Ovary (tissue), 3 donors: ENCODE data around the gene SLC26A2.

Source experiments
- EP300 ChIP-seq: sonication (generic); formaldehyde crosslinking; IDR thresholded peaks from one replicate; pipeline ENCODE4 v1.6.1; 2017; ENCODE audit warnings: antibody characterized with exemption
- POLR2A ChIP-seq: fragments of 450-650 bp; IDR thresholded peaks from one replicate; pipeline ENCODE4 v1.6.1; 2017; ENCODE audit warnings: antibody characterized with exemption, mild to moderate bottlenecking, moderate library complexity
- TF ChIP-seq, protein P1 (sequence below), 3 donors: fragments of 450-650 bp in 2 of 3; fragments of 200-600 bp in 1 of 3; IDR thresholded peaks; one replicate each; pipeline versions ENCODE4 v1.5.1 to v1.8.0; 2016 to 2022; ENCODE audit warnings: antibody characterized with exemption in 3 of 3, mild to moderate bottlenecking in 1 of 3
- donor health status: DM: no; HTN: no; CAD: no.

DNA sequence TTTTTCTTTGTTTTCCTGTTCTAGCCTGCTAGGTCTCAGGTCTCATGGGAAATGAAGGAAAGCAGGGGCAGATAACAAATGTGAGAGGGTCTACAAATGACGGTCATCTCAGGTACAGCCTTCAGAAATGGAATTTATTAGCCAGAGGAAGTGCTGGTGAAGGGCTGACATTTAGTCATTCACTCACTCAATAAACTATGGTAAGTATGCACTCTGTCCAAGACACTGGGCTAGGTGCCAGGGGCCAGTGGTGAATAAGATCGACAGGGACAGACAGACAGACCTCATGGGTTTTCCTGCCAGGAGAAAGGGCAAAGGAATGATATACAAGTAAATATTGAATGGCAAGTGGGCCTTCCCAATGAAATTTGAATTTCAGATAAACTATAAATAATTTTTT lies 22.3 kb upstream of the SLC26A2 start:
- TF ChIP-seq POLR2A (no peak), EP300 (no peak)
- TF ChIP-seq, protein P1, sequence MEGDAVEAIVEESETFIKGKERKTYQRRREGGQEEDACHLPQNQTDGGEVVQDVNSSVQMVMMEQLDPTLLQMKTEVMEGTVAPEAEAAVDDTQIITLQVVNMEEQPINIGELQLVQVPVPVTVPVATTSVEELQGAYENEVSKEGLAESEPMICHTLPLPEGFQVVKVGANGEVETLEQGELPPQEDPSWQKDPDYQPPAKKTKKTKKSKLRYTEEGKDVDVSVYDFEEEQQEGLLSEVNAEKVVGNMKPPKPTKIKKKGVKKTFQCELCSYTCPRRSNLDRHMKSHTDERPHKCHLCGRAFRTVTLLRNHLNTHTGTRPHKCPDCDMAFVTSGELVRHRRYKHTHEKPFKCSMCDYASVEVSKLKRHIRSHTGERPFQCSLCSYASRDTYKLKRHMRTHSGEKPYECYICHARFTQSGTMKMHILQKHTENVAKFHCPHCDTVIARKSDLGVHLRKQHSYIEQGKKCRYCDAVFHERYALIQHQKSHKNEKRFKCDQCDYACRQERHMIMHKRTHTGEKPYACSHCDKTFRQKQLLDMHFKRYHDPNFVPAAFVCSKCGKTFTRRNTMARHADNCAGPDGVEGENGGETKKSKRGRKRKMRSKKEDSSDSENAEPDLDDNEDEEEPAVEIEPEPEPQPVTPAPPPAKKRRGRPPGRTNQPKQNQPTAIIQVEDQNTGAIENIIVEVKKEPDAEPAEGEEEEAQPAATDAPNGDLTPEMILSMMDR (IDR thresholded peaks at IDR 0.05) = no peak
